SK-N-SH (cell line): ENCODE data around the gene IRX6. TPM values are rescaled to one million over a fixed set of nuclear protein-coding genes. Genes with fewer than 3 reads are reported as not detected.

Experiments
- CTCF ChIA-PET: fragments of 300-600, 350-600 bp; formaldehyde crosslinking; extraction: SDS; loops from one replicate; lab custom pipeline; 2021; lab: Yijun Ruan, JAX
- POLR2A ChIA-PET: fragments of 350-600 bp; sonication (Branson Sonifier 250); formaldehyde crosslinking; extraction: SDS; loops from one replicate; lab custom pipeline; 2020; ENCODE audit warnings: antibody characterized with exemption, inconsistent platforms; lab: Yijun Ruan, JAX
- DNase-seq: peaks from one replicate; pipeline ENCODE4 v3.0.0; 2012
- H2AFZ ChIP-seq: fragments of 200-600 bp; sonication (generic); 2 replicates; pipeline ENCODE4 v1.8.1; 2016; ENCODE audit warnings: antibody characterized with exemption, mild to moderate bottlenecking, low read depth
- H3F3A ChIP-seq: fragments of 200-600 bp; sonication (generic); replicated peaks from 2 replicates; pipeline ENCODE3; 2016; ENCODE audit warnings: antibody characterized with exemption, mild to moderate bottlenecking; ENCODE audit not compliant: insufficient read depth
- H3K27ac ChIP-seq, 2 experiments: fragments of 200-500 bp in 1 of 2; fragments of 200-600 bp in 1 of 2; sonication (Bioruptor generic) in 1 of 2; sonication (generic), shearing (Covaris generic) in 1 of 2; 2 replicates each; pipeline versions ENCODE4 v1.5.1 to v1.6.1; 2014 to 2016; ENCODE audit warnings: low read depth in 2 of 2, inconsistent platforms in 1 of 2, low read length in 1 of 2, mild to moderate bottlenecking in 1 of 2, mixed read lengths in 1 of 2
- H3K27me3 ChIP-seq: fragments of 200-600 bp; sonication (generic), shearing (Covaris generic); 2 replicates; pipeline ENCODE4 v1.6.1; 2016; ENCODE audit warnings: mixed run types; ENCODE audit not compliant: insufficient read depth
- H3K36me3 ChIP-seq, 2 experiments: fragments of 200-500 bp in 1 of 2; fragments of 200-600 bp in 1 of 2; sonication (Bioruptor generic) in 1 of 2; sonication (generic) in 1 of 2; replicated peaks in 1 of 2; 2 replicates each; pipeline versions ENCODE3 to v1.5.1; 2014 to 2016; ENCODE audit warnings: low read length in 1 of 2, mild to moderate bottlenecking in 1 of 2; ENCODE audit not compliant: insufficient read depth in 2 of 2, control insufficient read depth in 1 of 2
- H3K4me1 ChIP-seq, 2 experiments: fragments of 200-500 bp in 1 of 2; fragments of 200-600 bp in 1 of 2; sonication (Bioruptor generic) in 1 of 2; sonication (generic), shearing (Covaris generic) in 1 of 2; 2 replicates each; pipeline versions ENCODE4 v1.5.1 to v1.6.1; 2014 to 2016; ENCODE audit warnings: low read depth in 1 of 2, low read length in 1 of 2, mixed run types in 1 of 2; ENCODE audit not compliant: insufficient read depth in 2 of 2, control insufficient read depth in 1 of 2
- H3K4me2 ChIP-seq: fragments of 200-600 bp; sonication (generic), shearing (Covaris generic); 2 replicates; pipeline ENCODE4 v1.6.1; 2017; ENCODE audit warnings: mixed run types
- H3K4me3 ChIP-seq, 2 experiments: fragments of 200-500 bp in 1 of 2; fragments of 200-600 bp in 1 of 2; sonication (Bioruptor generic) in 1 of 2; sonication (generic), shearing (Covaris generic) in 1 of 2; 2 replicates each; pipeline versions ENCODE4 v1.5.1 to v1.8.1; 2014 to 2016; ENCODE audit warnings: low read depth in 2 of 2, inconsistent platforms in 1 of 2, low read length in 1 of 2, mild to moderate bottlenecking in 1 of 2, mixed read lengths in 1 of 2, moderate library complexity in 1 of 2
- H3K79me2 ChIP-seq: fragments of 200-600 bp; sonication (generic); 2 replicates; pipeline ENCODE4 v1.8.1; 2017; ENCODE audit warnings: mild to moderate bottlenecking; ENCODE audit not compliant: insufficient read depth
- H3K9ac ChIP-seq: fragments of 200-600 bp; sonication (generic); 2 replicates; pipeline ENCODE4 v1.6.1; 2017; ENCODE audit warnings: mixed run types
- H3K9me2 ChIP-seq: fragments of 200-600 bp; sonication (generic); 2 replicates; pipeline ENCODE4 v1.6.1; 2017; ENCODE audit warnings: mixed run types
- H3K9me3 ChIP-seq: fragments of 200-600 bp; sonication (generic); 2 replicates; pipeline ENCODE4 v1.6.1; 2017; ENCODE audit warnings: mixed run types, mild to moderate bottlenecking, moderate library complexity
- H4K20me1 ChIP-seq: fragments of 200-600 bp; sonication (generic); 2 replicates; pipeline ENCODE4 v1.6.1; 2017; ENCODE audit warnings: mild to moderate bottlenecking, mixed run types; ENCODE audit not compliant: insufficient read depth
- ELF1 ChIP-seq: IDR thresholded peaks from 2 replicates; pipeline ENCODE4 v1.4.0; 2012
- EP300 ChIP-seq, 2 experiments: IDR thresholded peaks; 2 replicates each; pipeline versions ENCODE4 v1.4.0 to v1.6.1; 2012; ENCODE audit warnings: borderline replicate concordance in 1 of 2, low read depth in 1 of 2, low read length in 1 of 2
- EZH2phosphoT487 ChIP-seq: fragments of 200-600 bp; sonication (generic); IDR thresholded peaks from 2 replicates; pipeline ENCODE4 v1.6.1; 2017; ENCODE audit warnings: low read depth, mixed run types, mild to moderate bottlenecking, antibody characterized with exemption, moderate library complexity, borderline replicate concordance
- FOSL2 ChIP-seq: IDR thresholded peaks from 2 replicates; pipeline ENCODE4 v1.4.0; 2012; ENCODE audit warnings: low read depth, mild to moderate bottlenecking, moderate library complexity, borderline replicate concordance
- FOXJ3 ChIP-seq: sonication (generic); formaldehyde crosslinking; IDR thresholded peaks from 2 replicates; pipeline ENCODE4 v1.5.1; 2020; ENCODE audit warnings: mild to moderate bottlenecking, missing genetic modification reagents
- FOXM1 ChIP-seq: IDR thresholded peaks from 2 replicates; pipeline ENCODE4 v1.4.0; 2012; ENCODE audit warnings: low read depth, mild to moderate bottlenecking
- MEF2A ChIP-seq: IDR thresholded peaks from 2 replicates; pipeline ENCODE4 v1.4.0; 2012; ENCODE audit warnings: low read depth, borderline replicate concordance
- NFIC ChIP-seq: IDR thresholded peaks from 2 replicates; pipeline ENCODE4 v1.4.0; 2012; ENCODE audit warnings: borderline replicate concordance
- RAD21 ChIP-seq: IDR thresholded peaks from 2 replicates; pipeline ENCODE4 v1.6.1; 2012; ENCODE audit warnings: mild to moderate bottlenecking, low read length
- RCOR1 ChIP-seq: fragments of 150-350 bp; IDR thresholded peaks from 2 replicates; pipeline ENCODE4 v1.6.1; 2017; ENCODE audit warnings: antibody characterized with exemption, low read length
- RXRA ChIP-seq: IDR thresholded peaks from 2 replicates; pipeline ENCODE4 v1.4.0; 2012; ENCODE audit warnings: low read depth, mild to moderate bottlenecking, borderline replicate concordance
- SIN3A ChIP-seq: IDR thresholded peaks from 2 replicates; pipeline ENCODE4 v1.6.1; 2012; ENCODE audit warnings: low read depth, mild to moderate bottlenecking, low read length, moderate library complexity, borderline replicate concordance
- TCF12 ChIP-seq: IDR thresholded peaks from 2 replicates; pipeline ENCODE4 v1.4.0; 2012
- TEAD4 ChIP-seq: IDR thresholded peaks from 2 replicates; pipeline ENCODE4 v1.4.0; 2012; ENCODE audit warnings: mild to moderate bottlenecking, borderline replicate concordance; ENCODE audit not compliant: insufficient read depth
- WGBS: methylation state at CpG from one replicate; pipeline ENCODE4 v1.1.6; 2017; ENCODE audit warnings: low lambda C conversion rate; 5-methylcytosine and 5-hydroxymethylcytosine counted together
- polyA plus RNA-seq, 3 experiments: library from polyadenylated mRNA; depleted of rRNA; stranded (reverse); fragments of >200 nt; gene quantifications; 2 replicates each; pipeline ENCODE4 v1.2.3, GENCODE V29; 2012
- TF ChIP-seq, protein P1 (sequence below): fragments of 200-600 bp; sonication (generic); IDR thresholded peaks from 2 replicates; pipeline ENCODE4 v1.6.1; 2017; ENCODE audit warnings: antibody characterized with exemption, mild to moderate bottlenecking, moderate library complexity
- TF ChIP-seq, protein P2 (sequence below): fragments of 150-350 bp; IDR thresholded peaks from 2 replicates; pipeline ENCODE4 v1.6.1; 2016; ENCODE audit warnings: mild to moderate bottlenecking, low read depth, low read length
- TF ChIP-seq, protein P3 (sequence below): IDR thresholded peaks from 2 replicates; pipeline ENCODE4 v1.6.1; 2012; ENCODE audit warnings: mild to moderate bottlenecking, low read depth, low read length, moderate library complexity
- TF ChIP-seq, protein P4 (sequence below): IDR thresholded peaks from 2 replicates; pipeline ENCODE4 v1.4.0; 2012; ENCODE audit warnings: low read depth
- TF ChIP-seq, protein P5 (sequence below): IDR thresholded peaks from 2 replicates; pipeline ENCODE4; 2012

Gene IRX6
- polyA plus RNA-seq, 1 of the 3 experiments (the other 2 are of a cell fraction) = not detected

DNA sequence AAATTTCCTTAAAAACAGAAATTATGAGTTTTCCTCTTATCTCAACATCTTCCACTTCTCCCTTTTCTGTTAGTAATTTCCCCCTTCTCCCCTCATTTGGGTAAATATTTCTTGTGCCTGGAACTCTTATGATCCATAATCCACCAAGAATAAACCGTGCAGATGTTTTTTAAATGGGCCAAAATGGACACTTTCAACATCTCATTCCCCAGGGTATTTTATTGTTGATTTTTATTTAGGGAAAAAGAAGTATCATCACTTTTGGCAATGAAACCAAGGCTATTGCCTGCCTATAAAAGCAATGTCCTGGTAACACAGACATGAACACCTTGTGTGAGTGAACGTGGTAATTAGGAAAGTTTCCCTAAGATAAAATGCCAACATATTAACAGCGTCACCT lies 54.6 kb downstream of the IRX6 start:
- WGBS = 38% methylated on average over 3 of the region's 3 CpGs
- Histone ChIP-seq H3K9me2 (no peaks in the 10 kb centered on the region), H3K4me2 (no peak overlapping the region), H4K20me1 (no peaks in the 10 kb centered on the region), H3K4me1 (peaks cover 0 to 11% of the 10 kb centered on the region in 2 experiments; a peak in 1 of 4 replicates), H3K79me2 (no peaks in the 10 kb centered on the region), H2AFZ (no peak overlapping the region), H3K27ac (no peak overlapping the region), H3K4me3 (no peak overlapping the region), H3K27me3 (no peaks in the 10 kb centered on the region), H3K9ac (no peak overlapping the region), H3K9me3 (no peaks in the 10 kb centered on the region), H3K36me3 (no peaks in the 10 kb centered on the region), H3F3A (no peaks in the 10 kb centered on the region)
- no peak for DNase-seq
- POLR2A ChIA-PET = no interaction called here
- CTCF ChIA-PET = interaction anchor here (3.2 kb wide), 1 partner anchor 7 kb away, joined by 11 read pairs; no protein-coding TSS in a partner anchor
- TF ChIP-seq EZH2phosphoT487 (no peak), RCOR1 (no peak)

DNA sequence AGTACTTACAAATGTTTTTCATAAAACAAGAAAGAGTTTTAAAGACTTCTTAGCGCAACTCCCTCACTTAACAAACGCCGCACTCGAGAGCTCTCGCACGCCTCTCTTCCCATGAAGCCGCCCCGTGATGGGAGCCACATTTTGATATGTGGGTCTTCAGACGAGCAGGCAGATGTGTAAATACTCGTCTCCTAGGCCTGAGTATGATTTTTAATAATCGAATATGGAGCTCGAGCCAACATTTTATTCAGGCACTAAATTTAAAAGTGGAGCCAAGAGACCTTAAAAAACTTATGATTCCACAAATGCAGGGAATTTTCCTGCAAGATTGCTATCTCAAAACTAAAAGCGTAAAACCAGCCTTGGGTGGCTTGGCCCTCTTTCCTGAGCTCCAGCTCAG lies 55.4 kb downstream of the IRX6 start:
- TF ChIP-seq SIN3A (no peak), MEF2A (no peak), RCOR1 (no peak), TCF12 (no peak), FOSL2 (no peak), EP300 (IDR thresholded peaks at IDR 0.05; ENCODE audit: borderline replicate concordance in 1 of 2, low read depth in 1 of 2, low read length in 1 of 2) (no peak), FOXM1 (no peak), RXRA (no peak), RAD21 (no peak), FOXJ3 (no peak), ELF1 (no peak), TEAD4 (no peak), NFIC (no peak)
- TF ChIP-seq, protein P1, sequence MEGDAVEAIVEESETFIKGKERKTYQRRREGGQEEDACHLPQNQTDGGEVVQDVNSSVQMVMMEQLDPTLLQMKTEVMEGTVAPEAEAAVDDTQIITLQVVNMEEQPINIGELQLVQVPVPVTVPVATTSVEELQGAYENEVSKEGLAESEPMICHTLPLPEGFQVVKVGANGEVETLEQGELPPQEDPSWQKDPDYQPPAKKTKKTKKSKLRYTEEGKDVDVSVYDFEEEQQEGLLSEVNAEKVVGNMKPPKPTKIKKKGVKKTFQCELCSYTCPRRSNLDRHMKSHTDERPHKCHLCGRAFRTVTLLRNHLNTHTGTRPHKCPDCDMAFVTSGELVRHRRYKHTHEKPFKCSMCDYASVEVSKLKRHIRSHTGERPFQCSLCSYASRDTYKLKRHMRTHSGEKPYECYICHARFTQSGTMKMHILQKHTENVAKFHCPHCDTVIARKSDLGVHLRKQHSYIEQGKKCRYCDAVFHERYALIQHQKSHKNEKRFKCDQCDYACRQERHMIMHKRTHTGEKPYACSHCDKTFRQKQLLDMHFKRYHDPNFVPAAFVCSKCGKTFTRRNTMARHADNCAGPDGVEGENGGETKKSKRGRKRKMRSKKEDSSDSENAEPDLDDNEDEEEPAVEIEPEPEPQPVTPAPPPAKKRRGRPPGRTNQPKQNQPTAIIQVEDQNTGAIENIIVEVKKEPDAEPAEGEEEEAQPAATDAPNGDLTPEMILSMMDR = no peak
- TF ChIP-seq, protein P2, sequence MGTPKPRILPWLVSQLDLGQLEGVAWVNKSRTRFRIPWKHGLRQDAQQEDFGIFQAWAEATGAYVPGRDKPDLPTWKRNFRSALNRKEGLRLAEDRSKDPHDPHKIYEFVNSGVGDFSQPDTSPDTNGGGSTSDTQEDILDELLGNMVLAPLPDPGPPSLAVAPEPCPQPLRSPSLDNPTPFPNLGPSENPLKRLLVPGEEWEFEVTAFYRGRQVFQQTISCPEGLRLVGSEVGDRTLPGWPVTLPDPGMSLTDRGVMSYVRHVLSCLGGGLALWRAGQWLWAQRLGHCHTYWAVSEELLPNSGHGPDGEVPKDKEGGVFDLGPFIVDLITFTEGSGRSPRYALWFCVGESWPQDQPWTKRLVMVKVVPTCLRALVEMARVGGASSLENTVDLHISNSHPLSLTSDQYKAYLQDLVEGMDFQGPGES = no peak
- TF ChIP-seq, protein P3, sequence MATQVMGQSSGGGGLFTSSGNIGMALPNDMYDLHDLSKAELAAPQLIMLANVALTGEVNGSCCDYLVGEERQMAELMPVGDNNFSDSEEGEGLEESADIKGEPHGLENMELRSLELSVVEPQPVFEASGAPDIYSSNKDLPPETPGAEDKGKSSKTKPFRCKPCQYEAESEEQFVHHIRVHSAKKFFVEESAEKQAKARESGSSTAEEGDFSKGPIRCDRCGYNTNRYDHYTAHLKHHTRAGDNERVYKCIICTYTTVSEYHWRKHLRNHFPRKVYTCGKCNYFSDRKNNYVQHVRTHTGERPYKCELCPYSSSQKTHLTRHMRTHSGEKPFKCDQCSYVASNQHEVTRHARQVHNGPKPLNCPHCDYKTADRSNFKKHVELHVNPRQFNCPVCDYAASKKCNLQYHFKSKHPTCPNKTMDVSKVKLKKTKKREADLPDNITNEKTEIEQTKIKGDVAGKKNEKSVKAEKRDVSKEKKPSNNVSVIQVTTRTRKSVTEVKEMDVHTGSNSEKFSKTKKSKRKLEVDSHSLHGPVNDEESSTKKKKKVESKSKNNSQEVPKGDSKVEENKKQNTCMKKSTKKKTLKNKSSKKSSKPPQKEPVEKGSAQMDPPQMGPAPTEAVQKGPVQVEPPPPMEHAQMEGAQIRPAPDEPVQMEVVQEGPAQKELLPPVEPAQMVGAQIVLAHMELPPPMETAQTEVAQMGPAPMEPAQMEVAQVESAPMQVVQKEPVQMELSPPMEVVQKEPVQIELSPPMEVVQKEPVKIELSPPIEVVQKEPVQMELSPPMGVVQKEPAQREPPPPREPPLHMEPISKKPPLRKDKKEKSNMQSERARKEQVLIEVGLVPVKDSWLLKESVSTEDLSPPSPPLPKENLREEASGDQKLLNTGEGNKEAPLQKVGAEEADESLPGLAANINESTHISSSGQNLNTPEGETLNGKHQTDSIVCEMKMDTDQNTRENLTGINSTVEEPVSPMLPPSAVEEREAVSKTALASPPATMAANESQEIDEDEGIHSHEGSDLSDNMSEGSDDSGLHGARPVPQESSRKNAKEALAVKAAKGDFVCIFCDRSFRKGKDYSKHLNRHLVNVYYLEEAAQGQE = no peak
- TF ChIP-seq, protein P4, sequence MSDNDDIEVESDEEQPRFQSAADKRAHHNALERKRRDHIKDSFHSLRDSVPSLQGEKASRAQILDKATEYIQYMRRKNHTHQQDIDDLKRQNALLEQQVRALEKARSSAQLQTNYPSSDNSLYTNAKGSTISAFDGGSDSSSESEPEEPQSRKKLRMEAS = no peak
- TF ChIP-seq, protein P5, sequence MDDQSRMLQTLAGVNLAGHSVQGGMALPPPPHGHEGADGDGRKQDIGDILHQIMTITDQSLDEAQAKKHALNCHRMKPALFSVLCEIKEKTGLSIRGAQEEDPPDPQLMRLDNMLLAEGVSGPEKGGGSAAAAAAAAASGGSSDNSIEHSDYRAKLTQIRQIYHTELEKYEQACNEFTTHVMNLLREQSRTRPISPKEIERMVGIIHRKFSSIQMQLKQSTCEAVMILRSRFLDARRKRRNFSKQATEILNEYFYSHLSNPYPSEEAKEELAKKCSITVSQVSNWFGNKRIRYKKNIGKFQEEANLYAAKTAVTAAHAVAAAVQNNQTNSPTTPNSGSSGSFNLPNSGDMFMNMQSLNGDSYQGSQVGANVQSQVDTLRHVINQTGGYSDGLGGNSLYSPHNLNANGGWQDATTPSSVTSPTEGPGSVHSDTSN = no peak
- ChIA-PET POLR2A (no interaction called here), CTCF (interaction anchor here (1.1 to 3.2 kb wide), 2 partner anchors 8 to 11 kb away, joined by 3 to 11 read pairs; no protein-coding TSS in a partner anchor)
- H3K9ac ChIP-seq = no peak overlapping the region
- no peaks in the 10 kb centered on the region for H4K20me1 ChIP-seq
- no peaks in the 10 kb centered on the region for H3F3A ChIP-seq
- peaks cover 0 to 6% of the 10 kb centered on the region in 2 experiments; a peak in 1 of 4 replicates for H3K4me1 ChIP-seq
- H3K4me3 ChIP-seq = no peak overlapping the region
- no peaks in the 10 kb centered on the region for H3K9me2 ChIP-seq
- no peaks in the 10 kb centered on the region for H3K79me2 ChIP-seq
- H3K4me2 ChIP-seq = no peak overlapping the region
- 67% methylated on average over 13 of the region's 13 CpGs for WGBS
- DNase-seq = no peak
- H2AFZ ChIP-seq = no peak overlapping the region
- H3K9me3 ChIP-seq = no peaks in the 10 kb centered on the region
- no peak overlapping the region for H3K27ac ChIP-seq
- no peaks in the 10 kb centered on the region for H3K27me3 ChIP-seq
- H3K36me3 ChIP-seq = no peaks in the 10 kb centered on the region
